HG02943 (cell line): ENCODE results near the gene GPR15.
"Not testable (repeated sequence)": the region's sequence is repeated elsewhere in the genome, so short reads cannot be mapped to it uniquely, and the experiment has no call there.

Experiments
- ATAC-seq: cut with Tn5 transposase; IDR thresholded peaks from one replicate; pipeline ENCODE4 v1.9.1; 2021; ENCODE audit warnings: mild to moderate bottlenecking, low read depth, moderate library complexity; ENCODE audit not compliant: unreplicated experiment

The GPR15 gene

GRCh38 chr3:98556164-98557130, 24.7 kb downstream of the GPR15 start:
- peak; percentile 74 for ATAC-seq

- ATAC-seq: no peak
Measured at GRCh38 chr3:98557324-98558010, 25.7 kb downstream of the GPR15 start.

- ATAC-seq: no peak
Measured at GRCh38 chr3:98558100-98558827, 26.5 kb downstream of the GPR15 start.

- ATAC-seq: not testable (repeated sequence)
Measured at GRCh38 chr3:98559769-98560168, 28.0 kb downstream of the GPR15 start.

GRCh38 chr3:98560911-98561310, 29.1 kb downstream of the GPR15 start:
- ATAC-seq: no peak

- no peak for ATAC-seq
Measured at GRCh38 chr3:98561727-98562521, 30.1 kb downstream of the GPR15 start.

GRCh38 chr3:98563661-98564281, 32.0 kb downstream of the GPR15 start:
- ATAC-seq: peak; percentile 62

- ATAC-seq: peak; percentile 14
Measured at GRCh38 chr3:98564282-98565005, 32.7 kb downstream of the GPR15 start.

GRCh38 chr3:98565237-98565643, 33.5 kb downstream of the GPR15 start:
- ATAC-seq: no peak

GRCh38 chr3:98565843-98566242, 34.1 kb downstream of the GPR15 start:
- ATAC-seq: no peak

- no peak for ATAC-seq
Measured at GRCh38 chr3:98567666-98568270, 36.0 kb downstream of the GPR15 start.

GRCh38 chr3:98568402-98568801, 36.6 kb downstream of the GPR15 start:
- no peak for ATAC-seq

- ATAC-seq: no peak
Measured at GRCh38 chr3:98573181-98573728, 41.5 kb downstream of the GPR15 start.

GRCh38 chr3:98574132-98574531, 42.4 kb downstream of the GPR15 start:
- no peak for ATAC-seq

GRCh38 chr3:98577178-98577895, 45.6 kb downstream of the GPR15 start:
- no peak for ATAC-seq

- no peak for ATAC-seq
Measured at GRCh38 chr3:98580401-98581386, 48.9 kb downstream of the GPR15 start.

GRCh38 chr3:98581474-98581873, 49.7 kb downstream of the GPR15 start:
- ATAC-seq: no peak
